ENCODE results near the gene PSMD8.

Gene PSMD8

GRCh38 chr19:38381138-38381537 is 6.8 kb downstream of the PSMD8 start:
- Histone ChIP-seq H3K9me3 (ENCODE audit: insufficient read depth, low read depth, low read length) (no peaks in the 10 kb centered on the region), H3K79me2 (ENCODE audit: control insufficient read depth, insufficient read depth, low read length, poor library complexity) (no peaks in the 10 kb centered on the region), H3K18ac (ENCODE audit: low read length) (no peak overlapping the region), H3K27me3 (ENCODE audit: insufficient read depth, low read length) (no peaks in the 10 kb centered on the region), H2AFZ (ENCODE audit: insufficient read depth, low read length, poor library complexity) (no peak overlapping the region), H3K79me1 (ENCODE audit: low read length) (no peaks in the 10 kb centered on the region), H3K23ac (ENCODE audit: low read length) (no peak overlapping the region), H3K14ac (ENCODE audit: low read length) (no peak overlapping the region), H4K12ac (ENCODE audit: low read depth, low read length) (no peak overlapping the region), H3K4ac (ENCODE audit: low read depth, low read length) (no peak overlapping the region), H3K4me2 (ENCODE audit: low read length) (no peak overlapping the region), H3K27ac (ENCODE audit: low read depth, low read length) (no peak overlapping the region), H2BK120ac (ENCODE audit: insufficient read depth, low read length, poor library complexity) (no peak overlapping the region), H2BK12ac (ENCODE audit: low read length) (no peak overlapping the region), H3K4me3 (ENCODE audit: low read depth, low read length) (no peak overlapping the region), H2AK5ac (ENCODE audit: low read length) (no peak overlapping the region), H3K9ac (ENCODE audit: low read length) (no peak overlapping the region), H3K36me3 (ENCODE audit: control insufficient read depth in 1 of 2, insufficient read depth in 2 of 2, low read length in 2 of 2) (peaks cover 70% of the 10 kb centered on the region in 2 experiments), H4K91ac (ENCODE audit: low read depth, low read length) (no peak overlapping the region), H3K4me1 (ENCODE audit: control insufficient read depth in 1 of 2, insufficient read depth in 2 of 2, low read length in 2 of 2) (peaks cover 0 to 9% of the 10 kb centered on the region in 2 experiments), H4K8ac (ENCODE audit: low read depth, low read length) (no peak overlapping the region), H2BK5ac (ENCODE audit: low read depth, low read length, poor library complexity) (no peak overlapping the region)
- no CpG with 5 or more reads among the region's 9 CpGs for WGBS (ENCODE audit: extremely low coverage, insufficient coverage, insufficient read length)
- DNase-seq, result no peak

DNA sequence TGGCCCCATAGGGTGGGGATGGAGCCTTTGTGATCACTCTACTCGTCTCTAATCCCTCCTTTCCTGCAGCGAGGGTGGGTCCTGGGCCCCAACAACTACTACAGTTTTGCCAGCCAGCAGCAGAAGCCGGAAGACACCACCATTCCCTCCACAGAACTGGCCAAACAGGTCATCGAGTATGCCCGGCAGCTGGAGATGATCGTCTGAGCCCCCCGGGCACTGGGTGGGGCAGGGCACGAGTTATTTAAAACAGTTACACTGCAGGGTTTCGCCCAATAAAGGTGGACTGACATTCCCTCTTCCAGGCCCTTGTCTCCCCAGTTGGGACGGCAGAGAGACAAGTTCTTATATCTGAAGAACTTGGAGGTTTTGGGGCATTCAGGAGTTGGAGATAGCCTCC is 8.8 kb downstream of the PSMD8 start:
- no peak overlapping the region for H2BK120ac ChIP-seq (ENCODE audit: insufficient read depth, low read length, poor library complexity)
- no peaks in the 10 kb centered on the region for H3K79me2 ChIP-seq (ENCODE audit: control insufficient read depth, insufficient read depth, low read length, poor library complexity)
- H3K79me1 ChIP-seq (ENCODE audit: low read length), result peaks cover 4% of the 10 kb centered on the region
- H4K8ac ChIP-seq (ENCODE audit: low read depth, low read length), result no peak overlapping the region
- H4K91ac ChIP-seq (ENCODE audit: low read depth, low read length), result no peak overlapping the region
- no peak overlapping the region for H3K4me2 ChIP-seq (ENCODE audit: low read length)
- H3K18ac ChIP-seq (ENCODE audit: low read length), result no peak overlapping the region
- no peak overlapping the region for H4K12ac ChIP-seq (ENCODE audit: low read depth, low read length)
- H3K36me3 ChIP-seq (ENCODE audit: control insufficient read depth in 1 of 2, insufficient read depth in 2 of 2, low read length in 2 of 2), result peaks cover 67 to 71% of the 10 kb centered on the region in 2 experiments
- H3K9me3 ChIP-seq (ENCODE audit: insufficient read depth, low read depth, low read length), result no peaks in the 10 kb centered on the region
- no peak overlapping the region for H2BK5ac ChIP-seq (ENCODE audit: low read depth, low read length, poor library complexity)
- peak; percentile 95 to 98 for DNase-seq
- no peak overlapping the region for H3K14ac ChIP-seq (ENCODE audit: low read length)
- no peak overlapping the region for H3K4ac ChIP-seq (ENCODE audit: low read depth, low read length)
- no CpG with 5 or more reads among the region's 10 CpGs for WGBS (ENCODE audit: extremely low coverage, insufficient coverage, insufficient read length)
- H2BK12ac ChIP-seq (ENCODE audit: low read length), result no peak overlapping the region
- no peak overlapping the region for H2AFZ ChIP-seq (ENCODE audit: insufficient read depth, low read length, poor library complexity)
- no peak overlapping the region for H3K9ac ChIP-seq (ENCODE audit: low read length)
- no peak overlapping the region for H3K4me3 ChIP-seq (ENCODE audit: low read depth, low read length)
- no peak overlapping the region for H2AK5ac ChIP-seq (ENCODE audit: low read length)
- no peak overlapping the region for H3K23ac ChIP-seq (ENCODE audit: low read length)
- H3K27ac ChIP-seq (ENCODE audit: low read depth, low read length), result no peak overlapping the region
- H3K4me1 ChIP-seq (ENCODE audit: control insufficient read depth in 1 of 2, insufficient read depth in 2 of 2, low read length in 2 of 2), result peaks cover 11 to 12% of the 10 kb centered on the region in 2 experiments
- no peaks in the 10 kb centered on the region for H3K27me3 ChIP-seq (ENCODE audit: insufficient read depth, low read length)

- Histone ChIP-seq H3K79me2 (ENCODE audit: control insufficient read depth, insufficient read depth, low read length, poor library complexity) (no peaks in the 10 kb centered on the region), H3K23ac (ENCODE audit: low read length) (no peak overlapping the region), H2BK5ac (ENCODE audit: low read depth, low read length, poor library complexity) (no peak overlapping the region), H2BK12ac (ENCODE audit: low read length) (no peak overlapping the region), H2AK5ac (ENCODE audit: low read length) (no peak overlapping the region), H3K4me1 (ENCODE audit: control insufficient read depth in 1 of 2, insufficient read depth in 2 of 2, low read length in 2 of 2) (peaks cover 13 to 15% of the 10 kb centered on the region in 2 experiments), H3K4me2 (ENCODE audit: low read length) (no peak overlapping the region), H3K27me3 (ENCODE audit: insufficient read depth, low read length) (no peaks in the 10 kb centered on the region), H4K12ac (ENCODE audit: low read depth, low read length) (no peak overlapping the region), H3K79me1 (ENCODE audit: low read length) (peaks cover 6% of the 10 kb centered on the region), H3K18ac (ENCODE audit: low read length) (no peak overlapping the region), H3K4ac (ENCODE audit: low read depth, low read length) (no peak overlapping the region), H3K14ac (ENCODE audit: low read length) (no peak overlapping the region), H2BK120ac (ENCODE audit: insufficient read depth, low read length, poor library complexity) (no peak overlapping the region), H3K9ac (ENCODE audit: low read length) (no peak overlapping the region), H3K4me3 (ENCODE audit: low read depth, low read length) (no peak overlapping the region), H2AFZ (ENCODE audit: insufficient read depth, low read length, poor library complexity) (no peak overlapping the region), H3K36me3 (ENCODE audit: control insufficient read depth in 1 of 2, insufficient read depth in 2 of 2, low read length in 2 of 2) (peaks cover 66 to 71% of the 10 kb centered on the region in 2 experiments), H3K9me3 (ENCODE audit: insufficient read depth, low read depth, low read length) (no peaks in the 10 kb centered on the region), H4K91ac (ENCODE audit: low read depth, low read length) (no peak overlapping the region), H4K8ac (ENCODE audit: low read depth, low read length) (no peak overlapping the region), H3K27ac (ENCODE audit: low read depth, low read length) (no peak overlapping the region)
- no peak for DNase-seq
- WGBS (ENCODE audit: extremely low coverage, insufficient coverage, insufficient read length), result no CpG with 5 or more reads among the region's 2 CpGs
Observed at GRCh38 chr19:38383743-38384142, 9.4 kb downstream of the PSMD8 start.

DNA sequence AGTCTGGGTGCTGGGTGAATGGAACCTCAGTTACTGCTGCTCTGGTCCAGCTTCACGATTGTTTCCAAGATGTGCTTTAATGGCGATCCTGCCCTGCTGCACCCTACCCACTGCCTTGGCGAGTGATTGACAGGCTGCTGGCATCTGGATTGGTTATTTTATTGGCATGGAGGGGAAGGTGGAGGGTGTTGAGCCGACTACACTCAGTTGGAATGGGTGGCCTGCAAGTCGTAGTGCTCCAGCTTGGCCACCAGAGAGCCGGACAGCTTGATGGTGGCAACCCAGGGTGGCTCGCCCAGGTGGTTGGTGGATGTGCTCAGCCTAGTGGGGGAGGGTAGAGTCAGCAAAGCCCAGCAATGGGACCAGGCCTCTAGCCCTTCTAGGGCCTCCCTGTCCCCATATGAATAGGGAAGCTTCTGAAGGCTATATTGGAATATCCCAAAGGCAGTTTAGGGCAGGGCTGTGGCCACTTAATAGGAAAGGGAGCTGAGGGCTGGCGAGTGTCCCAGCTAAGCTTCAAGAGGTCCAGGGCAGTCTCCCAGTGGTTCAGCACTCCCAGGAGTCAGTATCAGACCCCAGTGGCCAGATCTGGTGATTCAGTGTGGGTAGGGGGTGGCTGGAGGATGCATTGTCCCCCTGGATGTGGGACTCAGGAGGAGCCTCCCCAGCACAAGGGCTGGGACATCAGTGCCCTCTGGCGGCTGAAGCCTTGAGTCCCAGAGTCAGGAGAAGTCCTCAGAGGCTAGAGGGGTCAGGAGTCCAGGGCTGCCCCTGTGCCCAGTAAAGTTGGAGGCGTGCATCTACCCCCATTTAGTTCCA is 10.0 kb downstream of the PSMD8 start:
- no peak overlapping the region for H4K91ac ChIP-seq (ENCODE audit: low read depth, low read length)
- DNase-seq, result peak in 1 of 2 donors; percentile 39

More for the DNA sequence above, 10.0 kb downstream of the PSMD8 start:
- no peaks in the 10 kb centered on the region for H3K79me2 ChIP-seq (ENCODE audit: control insufficient read depth, insufficient read depth, low read length, poor library complexity)
- no peak overlapping the region for H3K18ac ChIP-seq (ENCODE audit: low read length)
- WGBS (ENCODE audit: extremely low coverage, insufficient coverage, insufficient read length), result no CpG with 5 or more reads among the region's 10 CpGs
- no peaks in the 10 kb centered on the region for H3K9me3 ChIP-seq (ENCODE audit: insufficient read depth, low read depth, low read length)
- peaks cover 60 to 66% of the 10 kb centered on the region in 2 experiments for H3K36me3 ChIP-seq (ENCODE audit: control insufficient read depth in 1 of 2, insufficient read depth in 2 of 2, low read length in 2 of 2)
- H2BK5ac ChIP-seq (ENCODE audit: low read depth, low read length, poor library complexity), result no peak overlapping the region
- no peak overlapping the region for H3K23ac ChIP-seq (ENCODE audit: low read length)
- H3K4me2 ChIP-seq (ENCODE audit: low read length), result no peak overlapping the region
- H3K4me3 ChIP-seq (ENCODE audit: low read depth, low read length), result no peak overlapping the region
- H3K4ac ChIP-seq (ENCODE audit: low read depth, low read length), result no peak overlapping the region
- peaks cover 19 to 21% of the 10 kb centered on the region in 2 experiments for H3K4me1 ChIP-seq (ENCODE audit: control insufficient read depth in 1 of 2, insufficient read depth in 2 of 2, low read length in 2 of 2)
- no peak overlapping the region for H3K27ac ChIP-seq (ENCODE audit: low read depth, low read length)
- H4K12ac ChIP-seq (ENCODE audit: low read depth, low read length), result no peak overlapping the region
- H3K27me3 ChIP-seq (ENCODE audit: insufficient read depth, low read length), result no peaks in the 10 kb centered on the region
- H2AFZ ChIP-seq (ENCODE audit: insufficient read depth, low read length, poor library complexity), result no peak overlapping the region
- peaks cover 8% of the 10 kb centered on the region for H3K79me1 ChIP-seq (ENCODE audit: low read length)
- no peak overlapping the region for H4K8ac ChIP-seq (ENCODE audit: low read depth, low read length)
- no peak overlapping the region for H2BK12ac ChIP-seq (ENCODE audit: low read length)
- H2AK5ac ChIP-seq (ENCODE audit: low read length), result no peak overlapping the region
- no peak overlapping the region for H3K14ac ChIP-seq (ENCODE audit: low read length)
- H2BK120ac ChIP-seq (ENCODE audit: insufficient read depth, low read length, poor library complexity), result no peak overlapping the region
- H3K9ac ChIP-seq (ENCODE audit: low read length), result no peak overlapping the region
